Measurements from ENCODE around the gene ARHGAP6.

- TF ChIP-seq POLR2A (IDR thresholded peaks at IDR 0.05) (no peak), CTCF (IDR thresholded peaks at IDR 0.05) (no peak)
Observed at GRCh38 chrX:11334165-11334564, 331.6 kb downstream of the ARHGAP6 start.

All from thyroid gland (tissue), 4 donors.